Body of pancreas (tissue), 4 donors: Measurements from ENCODE around the gene CCL22. TPM values are rescaled to one million over a fixed set of nuclear protein-coding genes. Genes with fewer than 3 reads are reported as not detected.

ENCODE experiments used
- ATAC-seq: fragments of 150-250 bp; one replicate; pipeline ENCODE4 v1.9.1; 2016
- DNase-seq, 4 donors: peaks; one replicate each; pipeline ENCODE4 v3.0.0-alpha.2; 2019
- H3K27ac ChIP-seq, 4 donors: fragments of 200-600 bp; sonication (generic); 1 replicate in 3 of 4; 2 replicates in 1 of 4; pipeline versions ENCODE4 v1.5.1 to v1.6.1; 2016 to 2019; ENCODE audit warnings: mild to moderate bottlenecking in 1 of 4, mixed read lengths in 1 of 4, moderate library complexity in 1 of 4
- H3K27me3 ChIP-seq, 2 donors: fragments of 200-600 bp; sonication (generic); one replicate each; pipeline ENCODE4 v1.6.0; 2016; ENCODE audit warnings: mild to moderate bottlenecking in 1 of 2
- H3K36me3 ChIP-seq, 2 donors: fragments of 200-600 bp; sonication (generic); replicated peaks in 1 of 2; 2 replicates each; pipeline ENCODE4 v1.5.1; 2016; ENCODE audit warnings: low read depth in 2 of 2; ENCODE audit not compliant: insufficient read depth in 1 of 2
- H3K4me1 ChIP-seq: fragments of 200-600 bp; sonication (generic); one replicate; pipeline ENCODE4 v1.6.0; 2016
- H3K4me3 ChIP-seq, 2 donors: fragments of 200-600 bp; sonication (generic); 1 replicate in 1 of 2; 2 replicates in 1 of 2; pipeline ENCODE4 v1.5.1; 2016 to 2019
- H3K9me3 ChIP-seq, 3 donors: fragments of 200-600 bp; sonication (generic); 1 replicate in 2 of 3; 2 replicates in 1 of 3; pipeline ENCODE4 v1.5.1; 2016
- CTCF ChIP-seq, 7 experiments: fragments of 450-650 bp in 4 of 7; fragments of 200-600 bp in 3 of 7; sonication (generic) in 3 of 7; IDR thresholded peaks; one replicate each; pipeline ENCODE4 v1.5.1; 2016 to 2019; ENCODE audit warnings: antibody characterized with exemption in 7 of 7
- POLR2A ChIP-seq, 3 donors: fragments of 450-650 bp; IDR thresholded peaks; one replicate each; pipeline ENCODE4 v1.6.1; 2016; ENCODE audit warnings: antibody characterized with exemption in 3 of 3, mild to moderate bottlenecking in 2 of 3
- WGBS, 2 donors: methylation state at CpG; one replicate each; pipeline ENCODE4 v1.1.5; 2017; 5-methylcytosine and 5-hydroxymethylcytosine counted together
- intact Hi-C: fragments of 100-400 bp; cut with DNase I; formaldehyde crosslinking; loops from one replicate; pipeline ENCODE4 v1.15.1; 2023
- total RNA-seq, 2 donors: library from RNA; depleted of rRNA; stranded (reverse); fragments of >200 nt; gene quantifications; one replicate each; pipeline ENCODE4 v1.1.0, GENCODE V29; 2016

CCL22 gene
- total RNA-seq, 2 donors from 2014 or later, result not detected

GRCh38 chr16:57367116-57367752 is 8.7 kb downstream of the CCL22 start:
- 47 to 58% methylated on average over 7 of the region's 7 CpGs for WGBS, 2 donors
- Histone ChIP-seq H3K27ac (peak overlapping the region in 3 of 4 donors; percentile 44 to 72 (median 59)), H3K27me3 (no peaks in the 10 kb centered on the region), H3K4me1 (peaks cover 34% of the 10 kb centered on the region), H3K4me3 (no peak overlapping the region), H3K9me3 (no peaks in the 10 kb centered on the region), H3K36me3 (no peaks in the 10 kb centered on the region)
- peak; percentile 78 for ATAC-seq
- TF ChIP-seq CTCF (IDR thresholded peaks at IDR 0.05) (no peak), POLR2A (IDR thresholded peaks at IDR 0.05) (no peak)
- peak in 3 of 4 donors; percentile 41 to 65 (median 55) for DNase-seq
- intact Hi-C loops, result no loop called here

GRCh38 chr16:57371494-57372371 is 13.2 kb downstream of the CCL22 start:
- Histone ChIP-seq H3K27ac (peak overlapping the region; percentile 68 to 90 (median 85)), H3K9me3 (no peaks in the 10 kb centered on the region), H3K4me3 (no peak overlapping the region), H3K27me3 (no peaks in the 10 kb centered on the region), H3K36me3 (no peaks in the 10 kb centered on the region), H3K4me1 (peaks cover 41% of the 10 kb centered on the region)
- DNase-seq (peak in 1 of 4 donors; percentile 80), ATAC-seq (no peak)
- intact Hi-C loops, result no loop called here
- TF ChIP-seq CTCF (IDR thresholded peaks at IDR 0.05), result no peak
- no peak for TF ChIP-seq POLR2A (IDR thresholded peaks at IDR 0.05)
- WGBS, 2 donors, result 71 to 93% methylated on average over 8 to 14 of the region's 15 CpGs

- H3K36me3 ChIP-seq, result no peaks in the 10 kb centered on the region
- no peaks in the 10 kb centered on the region for H3K27me3 ChIP-seq
- peak; percentile 86 for ATAC-seq
- peak within 1 kb of the TSS; percentile 68 to 90 (median 85) for H3K27ac ChIP-seq
- 9% methylated on average over 23 of the region's 23 CpGs; no CpG with 5 or more reads in 1 of the 2 donors for whole genome bisulfite sequencing, 2 donors
- no peaks in the 10 kb centered on the region for H3K9me3 ChIP-seq
- peak; percentile 76 to 88 (median 87) for DNase-seq
- H3K4me1 ChIP-seq, result peaks cover 36% of the 10 kb centered on the region
- TF ChIP-seq CTCF (IDR thresholded peaks at IDR 0.05) (peak in 2 of 7 experiments; percentile 16 to 20), POLR2A (IDR thresholded peaks at IDR 0.05) (peak; percentile 48 to 88 (median 88))
- intact Hi-C loops, result no loop called here
- H3K4me3 ChIP-seq, result no peak within 1 kb of the TSS
Observed at GRCh38 chr16:57372372-57373116, 14.0 kb downstream of the CCL22 start, which contains the start of gene CX3CL1. Gene CX3CL1, plus strand, starts transcription at chr16:57372490. Its CDS starts 79 bp downstream, at chr16:57372569.

- TF ChIP-seq POLR2A (IDR thresholded peaks at IDR 0.05), result no peak
- no peak for TF ChIP-seq CTCF (IDR thresholded peaks at IDR 0.05)
- DNase-seq (no peak), ATAC-seq (peak; percentile 27)
- WGBS, 2 donors, result 55 to 62% methylated on average over 5 to 9 of the region's 9 CpGs
- no peak overlapping the region for H3K4me3 ChIP-seq
- H3K27ac ChIP-seq, result peak overlapping the region; percentile 68 to 90 (median 85)
- H3K9me3 ChIP-seq, result no peaks in the 10 kb centered on the region
- no peaks in the 10 kb centered on the region for H3K27me3 ChIP-seq
- intact Hi-C loops, result no loop called here
- H3K36me3 ChIP-seq, result no peaks in the 10 kb centered on the region
- H3K4me1 ChIP-seq, result peaks cover 30% of the 10 kb centered on the region
Observed at GRCh38 chr16:57373117-57373947, 14.7 kb downstream of the CCL22 start.
